Measurements from ENCODE around the gene MPDU1.

DNA sequence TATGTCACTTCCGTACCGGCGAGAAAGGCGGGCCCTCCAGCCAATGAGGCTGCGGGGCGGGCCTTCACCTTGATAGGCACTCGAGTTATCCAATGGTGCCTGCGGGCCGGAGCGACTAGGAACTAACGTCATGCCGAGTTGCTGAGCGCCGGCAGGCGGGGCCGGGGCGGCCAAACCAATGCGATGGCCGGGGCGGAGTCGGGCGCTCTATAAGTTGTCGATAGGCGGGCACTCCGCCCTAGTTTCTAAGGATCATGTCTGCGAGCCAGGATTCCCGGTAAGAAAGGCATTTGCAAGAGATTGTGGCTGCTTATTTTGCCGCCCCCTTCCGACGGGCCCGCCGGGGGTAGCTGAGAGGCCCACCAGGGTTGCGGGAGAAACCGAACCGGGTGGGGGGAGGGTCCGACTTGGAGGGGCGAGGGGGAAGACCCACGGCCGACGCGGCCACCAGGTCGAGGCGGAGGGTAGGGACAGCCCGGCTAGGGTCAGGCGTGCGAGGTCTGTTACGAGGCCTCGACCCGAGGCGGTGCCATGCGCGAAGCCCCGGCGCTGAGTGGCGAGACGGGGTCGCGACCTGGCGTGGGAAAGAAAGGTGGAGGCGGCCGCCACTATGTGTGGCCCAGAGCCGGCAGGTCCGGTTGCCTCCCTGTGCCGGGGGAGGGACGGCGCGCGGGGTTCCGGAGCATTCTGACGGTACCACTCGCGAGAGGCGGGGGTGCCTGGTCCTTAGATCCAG lies 10.9 kb upstream of the MPDU1 start:
- TF ChIP-seq EZH2 (IDR thresholded peaks at IDR 0.05) (no peak), POLR2AphosphoS5 (IDR thresholded peaks at IDR 0.05; ENCODE audit: borderline replicate concordance, low read depth, low read length) (peak; percentile 99), FOXP2 (optimal IDR thresholded peaks at IDR 0.05; ENCODE audit: control extremely low read depth, extremely low read length, insufficient read depth) (no peak)
